ENCODE measurements around the gene SRGAP2C.
"Not testable (repeated sequence)": the region's sequence is repeated elsewhere in the genome, so short reads cannot be mapped to it uniquely, and the experiment has no call there.

DNA sequence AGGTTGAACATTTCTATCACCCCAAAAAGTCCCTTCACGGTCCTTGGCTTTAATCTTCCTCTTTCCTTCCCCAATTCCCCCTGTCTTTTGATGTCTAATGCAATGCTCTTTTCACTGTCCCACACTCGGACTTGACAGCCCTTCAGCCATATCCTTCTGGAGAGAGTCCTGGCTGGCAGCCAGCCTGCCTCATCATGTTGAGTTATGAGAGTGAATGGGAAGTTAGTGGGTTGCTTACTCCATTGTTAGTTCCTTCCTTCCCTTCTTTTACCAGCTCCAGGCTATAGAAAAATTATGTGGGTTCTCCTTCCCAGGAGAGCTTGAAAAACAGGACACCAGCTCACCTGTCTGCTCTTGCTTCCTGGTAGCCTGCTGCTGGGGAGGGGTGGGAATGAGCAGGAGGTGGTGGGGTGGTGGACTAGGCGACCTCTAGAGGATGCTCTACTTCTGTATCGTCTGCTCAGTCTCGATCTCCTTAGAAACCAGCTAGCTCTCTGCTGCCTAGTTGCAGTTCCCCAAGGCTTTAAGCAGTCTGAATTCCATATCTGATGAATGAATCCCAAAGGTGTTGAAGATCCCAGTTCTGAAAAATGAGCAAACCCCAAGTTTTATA lies 29.9 kb downstream of the SRGAP2C start:
- TF ChIP-seq, protein P1, sequence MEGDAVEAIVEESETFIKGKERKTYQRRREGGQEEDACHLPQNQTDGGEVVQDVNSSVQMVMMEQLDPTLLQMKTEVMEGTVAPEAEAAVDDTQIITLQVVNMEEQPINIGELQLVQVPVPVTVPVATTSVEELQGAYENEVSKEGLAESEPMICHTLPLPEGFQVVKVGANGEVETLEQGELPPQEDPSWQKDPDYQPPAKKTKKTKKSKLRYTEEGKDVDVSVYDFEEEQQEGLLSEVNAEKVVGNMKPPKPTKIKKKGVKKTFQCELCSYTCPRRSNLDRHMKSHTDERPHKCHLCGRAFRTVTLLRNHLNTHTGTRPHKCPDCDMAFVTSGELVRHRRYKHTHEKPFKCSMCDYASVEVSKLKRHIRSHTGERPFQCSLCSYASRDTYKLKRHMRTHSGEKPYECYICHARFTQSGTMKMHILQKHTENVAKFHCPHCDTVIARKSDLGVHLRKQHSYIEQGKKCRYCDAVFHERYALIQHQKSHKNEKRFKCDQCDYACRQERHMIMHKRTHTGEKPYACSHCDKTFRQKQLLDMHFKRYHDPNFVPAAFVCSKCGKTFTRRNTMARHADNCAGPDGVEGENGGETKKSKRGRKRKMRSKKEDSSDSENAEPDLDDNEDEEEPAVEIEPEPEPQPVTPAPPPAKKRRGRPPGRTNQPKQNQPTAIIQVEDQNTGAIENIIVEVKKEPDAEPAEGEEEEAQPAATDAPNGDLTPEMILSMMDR (IDR thresholded peaks at IDR 0.05; ENCODE audit: insufficient read depth, low read depth, low read length) = not testable (repeated sequence)
- TF ChIP-seq EZH2 (IDR thresholded peaks at IDR 0.05; ENCODE audit: insufficient read depth, low read length) = not testable (repeated sequence)
